HUES64 (cell line): Measurements from ENCODE around the gene ASB1.

ENCODE experiments used
- H3K27ac ChIP-seq: 2 replicates; pipeline ENCODE4 v1.7.0; 2013; ENCODE audit warnings: low read depth, low read length, inconsistent platforms
- H3K27me3 ChIP-seq: 2 replicates; pipeline ENCODE4 v1.6.1; 2013; ENCODE audit warnings: mild to moderate bottlenecking, low read length; ENCODE audit not compliant: insufficient read depth
- H3K36me3 ChIP-seq: 2 replicates; pipeline ENCODE4 v1.6.1; 2013; ENCODE audit warnings: mild to moderate bottlenecking, low read length; ENCODE audit not compliant: insufficient read depth
- H3K4me1 ChIP-seq: 2 replicates; pipeline ENCODE4 v1.6.1; 2013; ENCODE audit warnings: mild to moderate bottlenecking, low read length, moderate library complexity; ENCODE audit not compliant: insufficient read depth
- H3K4me3 ChIP-seq: 2 replicates; pipeline ENCODE4 v1.5.1; 2013; ENCODE audit warnings: mild to moderate bottlenecking, low read length, moderate library complexity
- H3K9ac ChIP-seq: 2 replicates; pipeline ENCODE4 v1.6.1; 2013; ENCODE audit warnings: mild to moderate bottlenecking, low read depth, low read length
- H3K9me3 ChIP-seq: 2 replicates; pipeline ENCODE4 v1.6.1; 2013; ENCODE audit warnings: low read depth, low read length; ENCODE audit not compliant: insufficient read depth
- WGBS: fragments of 150-250, 120-280 bp; methylation state at CpG from one replicate; pipeline ENCODE4 v1.1.7; 2013; ENCODE audit warnings: missing lambda C conversion rate; 5-methylcytosine and 5-hydroxymethylcytosine counted together

Gene ASB1

DNA sequence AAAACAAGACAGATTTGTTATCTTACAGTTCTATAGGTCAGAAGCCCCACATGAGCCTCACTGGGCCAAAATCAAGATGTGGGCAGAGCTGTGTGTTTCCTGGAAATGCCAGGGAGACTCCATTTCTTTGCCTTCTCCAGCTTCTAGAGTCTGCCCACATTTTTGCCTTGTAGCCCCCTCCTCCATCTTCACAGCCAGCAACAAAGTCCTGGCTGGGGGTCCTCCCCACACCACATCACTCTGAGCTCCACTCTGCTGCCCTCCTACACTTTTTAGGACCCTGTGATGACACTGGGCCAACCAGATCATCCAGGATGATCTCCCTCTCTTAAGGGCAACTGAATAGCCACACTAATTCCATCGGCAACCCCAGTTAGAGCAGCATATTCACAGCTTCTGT is 34.3 kb downstream of the ASB1 start:
- no peaks in the 10 kb centered on the region for H3K27me3 ChIP-seq
- H3K4me3 ChIP-seq = no peak overlapping the region
- H3K9ac ChIP-seq = no peak overlapping the region
- H3K4me1 ChIP-seq = no peaks in the 10 kb centered on the region
- H3K27ac ChIP-seq = no peak overlapping the region
- WGBS = 95% methylated on average over 1 of the region's 1 CpG
- no peaks in the 10 kb centered on the region for H3K9me3 ChIP-seq
- H3K36me3 ChIP-seq = no peaks in the 10 kb centered on the region

GRCh38 chr2:238461491-238461890 is 34.8 kb downstream of the ASB1 start:
- Histone ChIP-seq H3K4me3 (no peak overlapping the region), H3K4me1 (no peaks in the 10 kb centered on the region), H3K36me3 (no peaks in the 10 kb centered on the region), H3K27me3 (no peaks in the 10 kb centered on the region), H3K27ac (no peak overlapping the region), H3K9ac (no peak overlapping the region), H3K9me3 (no peaks in the 10 kb centered on the region)
- 92% methylated on average over 6 of the region's 6 CpGs for WGBS

GRCh38 chr2:238461916-238462315 is 35.2 kb downstream of the ASB1 start:
- H3K9me3 ChIP-seq = no peaks in the 10 kb centered on the region
- H3K27ac ChIP-seq = no peak overlapping the region
- 93% methylated on average over 6 of the region's 6 CpGs for WGBS
- H3K4me3 ChIP-seq = no peak overlapping the region
- no peaks in the 10 kb centered on the region for H3K4me1 ChIP-seq
- no peaks in the 10 kb centered on the region for H3K36me3 ChIP-seq
- no peaks in the 10 kb centered on the region for H3K27me3 ChIP-seq
- no peak overlapping the region for H3K9ac ChIP-seq

DNA sequence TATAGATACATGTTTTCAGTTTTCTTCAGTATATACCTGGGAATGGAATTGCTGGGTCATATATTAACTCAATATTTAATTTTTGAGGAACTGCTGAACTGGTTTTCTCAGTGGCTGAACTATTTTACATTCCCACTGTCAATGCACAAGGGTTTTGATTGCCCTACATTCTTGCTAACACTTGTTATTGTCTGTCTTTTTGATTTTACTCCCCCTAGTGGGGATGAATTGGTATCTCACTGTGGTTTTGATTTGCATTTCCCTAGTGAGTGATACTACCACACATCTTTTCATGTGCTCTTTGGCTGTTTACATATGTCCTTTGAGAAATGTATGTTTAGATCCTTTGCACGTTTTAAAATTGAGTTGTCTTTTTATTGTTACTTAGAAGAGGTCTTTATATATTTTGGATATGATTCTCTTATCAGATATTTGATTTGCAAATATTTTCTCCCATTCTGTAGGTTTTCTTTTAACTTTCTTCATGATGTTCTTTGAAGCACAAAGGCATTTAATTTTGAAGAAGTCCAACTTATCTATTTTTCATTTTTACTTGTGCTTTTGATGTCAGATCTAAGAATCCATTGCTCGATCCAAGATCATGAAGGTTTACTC is 36.2 kb downstream of the ASB1 start:
- 80% methylated on average over 1 of the region's 2 CpGs for WGBS
- Histone ChIP-seq H3K9me3 (no peaks in the 10 kb centered on the region), H3K27me3 (no peaks in the 10 kb centered on the region), H3K4me1 (no peaks in the 10 kb centered on the region), H3K27ac (no peak overlapping the region), H3K4me3 (no peak overlapping the region), H3K36me3 (no peaks in the 10 kb centered on the region), H3K9ac (no peak overlapping the region)

- Histone ChIP-seq H3K9ac (no peak overlapping the region), H3K27me3 (no peaks in the 10 kb centered on the region), H3K4me3 (no peak overlapping the region), H3K9me3 (peaks cover 5% of the 10 kb centered on the region; the same call in 1 of the 2 replicates), H3K27ac (no peak overlapping the region), H3K4me1 (no peaks in the 10 kb centered on the region), H3K36me3 (no peaks in the 10 kb centered on the region)
- WGBS = 91% methylated on average over 10 of the region's 10 CpGs
Observed at GRCh38 chr2:238464389-238464788, 37.7 kb downstream of the ASB1 start.

GRCh38 chr2:238465487-238466242 is 38.9 kb downstream of the ASB1 start:
- WGBS = 93% methylated on average over 22 of the region's 22 CpGs
- no peaks in the 10 kb centered on the region for H3K27me3 ChIP-seq

DNA sequence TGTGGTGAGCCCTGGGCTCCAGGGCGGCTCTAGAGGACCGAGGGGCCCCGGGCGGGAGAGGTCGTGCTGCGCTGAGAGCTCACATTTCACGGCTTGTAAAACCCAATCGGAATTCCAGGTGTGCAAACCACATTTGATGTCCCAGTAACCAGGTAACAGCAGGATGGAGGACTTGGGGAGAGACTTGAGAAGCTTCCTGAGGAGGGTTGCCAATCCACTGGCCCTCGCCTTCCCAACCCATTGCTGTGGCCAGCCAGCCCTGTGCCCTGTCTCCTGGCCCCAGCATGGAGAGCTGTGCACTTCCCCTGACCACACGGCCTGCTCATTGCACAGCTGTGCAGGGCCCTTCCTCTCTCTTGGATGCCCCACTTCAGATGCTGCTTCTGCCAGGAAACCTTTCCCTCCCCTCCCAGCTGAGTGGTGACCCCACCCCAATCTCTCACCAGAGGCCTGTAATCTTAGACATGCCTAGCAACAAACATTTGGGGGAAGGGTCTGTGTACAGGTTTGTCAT is 39.6 kb downstream of the ASB1 start:
- Histone ChIP-seq H3K27me3 (no peaks in the 10 kb centered on the region), H3K27ac (no peak overlapping the region), H3K4me3 (no peak overlapping the region), H3K9me3 (peaks cover 5% of the 10 kb centered on the region; the same call in 1 of the 2 replicates), H3K36me3 (no peaks in the 10 kb centered on the region), H3K4me1 (no peaks in the 10 kb centered on the region), H3K9ac (no peak overlapping the region)
- WGBS = 94% methylated on average over 10 of the region's 10 CpGs

More at GRCh38 chr2:238465487-238466242, 38.9 kb downstream of the ASB1 start:
- Histone ChIP-seq H3K4me1 (no peaks in the 10 kb centered on the region), H3K36me3 (no peaks in the 10 kb centered on the region), H3K9ac (no peak overlapping the region), H3K27ac (no peak overlapping the region), H3K9me3 (peaks cover 5% of the 10 kb centered on the region; the same call in 1 of the 2 replicates), H3K4me3 (no peak overlapping the region)

DNA sequence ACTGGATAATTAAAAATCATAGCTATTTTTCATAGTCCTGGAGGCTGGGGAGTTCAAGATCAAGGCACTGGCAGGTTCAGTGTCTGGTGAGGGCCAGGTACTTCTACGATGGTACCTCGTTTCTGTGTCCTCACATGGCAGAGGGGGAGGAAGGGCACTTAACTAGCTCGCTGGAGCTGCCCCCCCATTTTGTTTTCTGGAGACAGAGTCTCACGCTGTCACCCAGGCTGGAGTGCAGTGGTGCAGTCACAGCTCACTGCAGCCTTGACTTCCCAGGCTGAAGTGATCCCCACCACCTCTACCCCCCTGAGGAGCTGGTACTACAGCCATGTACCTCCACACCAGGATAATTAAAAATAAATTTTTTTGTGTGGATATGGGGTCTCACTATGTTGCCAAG is 40.3 kb downstream of the ASB1 start:
- Histone ChIP-seq H3K27ac (no peak overlapping the region), H3K9me3 (peaks cover 7% of the 10 kb centered on the region; the same call in 1 of the 2 replicates), H3K4me1 (no peaks in the 10 kb centered on the region), H3K4me3 (no peak overlapping the region), H3K9ac (no peak overlapping the region), H3K36me3 (no peaks in the 10 kb centered on the region), H3K27me3 (no peaks in the 10 kb centered on the region)
- 92% methylated on average over 4 of the region's 4 CpGs for WGBS

GRCh38 chr2:238467792-238468191 is 41.1 kb downstream of the ASB1 start:
- Histone ChIP-seq H3K9ac (no peak overlapping the region), H3K4me1 (no peaks in the 10 kb centered on the region), H3K36me3 (no peaks in the 10 kb centered on the region), H3K27ac (no peak overlapping the region), H3K9me3 (peaks cover 12% of the 10 kb centered on the region; the same call in 1 of the 2 replicates), H3K4me3 (no peak overlapping the region), H3K27me3 (no peaks in the 10 kb centered on the region)
- WGBS = no CpG with 5 or more reads among the region's 1 CpG

DNA sequence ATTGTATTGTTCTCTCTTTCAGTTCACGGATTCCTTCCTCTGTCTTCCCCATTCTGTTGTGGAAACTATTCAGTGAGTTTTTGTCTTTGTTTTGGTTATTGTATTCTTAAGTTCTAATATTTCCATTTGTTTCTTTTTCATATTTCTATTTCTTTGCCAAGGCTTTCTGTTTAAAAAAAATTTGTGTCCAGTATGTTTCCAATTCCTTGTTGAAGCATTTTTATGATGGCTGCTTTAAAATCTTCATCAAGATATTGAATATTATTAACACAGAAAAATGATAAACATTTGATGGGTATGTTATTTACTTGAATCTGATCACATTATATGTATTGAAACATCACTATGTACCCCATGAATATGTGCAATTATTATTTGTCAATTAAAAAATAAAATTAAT is 42.4 kb downstream of the ASB1 start:
- H3K9ac ChIP-seq = no peak overlapping the region
- no peaks in the 10 kb centered on the region for H3K4me1 ChIP-seq
- no peak overlapping the region for H3K4me3 ChIP-seq
- peaks cover 18% of the 10 kb centered on the region; the same call in 1 of the 2 replicates for H3K9me3 ChIP-seq
- H3K27ac ChIP-seq = no peak overlapping the region
- no peaks in the 10 kb centered on the region for H3K27me3 ChIP-seq
- H3K36me3 ChIP-seq = no peaks in the 10 kb centered on the region
- no CpG with 5 or more reads among the region's 1 CpG for WGBS

- Histone ChIP-seq H3K9me3 (peaks cover 19% of the 10 kb centered on the region; the same call in 1 of the 2 replicates), H3K27ac (no peak overlapping the region), H3K9ac (no peak overlapping the region), H3K4me1 (0 out of 2 replicates have a peak, but pooled peaks cover 7% of the 10 kb centered on the region), H3K36me3 (no peaks in the 10 kb centered on the region), H3K27me3 (no peaks in the 10 kb centered on the region), H3K4me3 (no peak overlapping the region)
- WGBS = 94% methylated on average over 3 of the region's 4 CpGs
Observed at GRCh38 chr2:238473014-238473413, 46.3 kb downstream of the ASB1 start.
